Osteocyte (in vitro differentiated cells): ENCODE data around the gene NHLH1. TPM values are rescaled to one million over a fixed set of nuclear protein-coding genes. Genes with fewer than 3 reads are reported as not detected.

Source experiments
- DNase-seq: peaks from one replicate; pipeline ENCODE4 v3.0.0; 2021; ENCODE audit warnings: mixed read lengths; ENCODE audit not compliant: unreplicated experiment; ENCODE audit errors: extremely low spot score
- H3K27ac Mint-ChIP-seq: one replicate; pipeline ENCODE4 v1.8.0; 2021; ENCODE audit warnings: mild to moderate bottlenecking, mixed read lengths; ENCODE audit not compliant: unreplicated experiment
- H3K27me3 Mint-ChIP-seq: one replicate; pipeline ENCODE4 v1.8.0; 2021; ENCODE audit warnings: mixed read lengths; ENCODE audit not compliant: unreplicated experiment
- H3K36me3 Mint-ChIP-seq: one replicate; pipeline ENCODE4 v1.8.0; 2021; ENCODE audit warnings: mixed read lengths; ENCODE audit not compliant: unreplicated experiment
- H3K4me1 Mint-ChIP-seq: one replicate; pipeline ENCODE4 v1.8.0; 2021; ENCODE audit warnings: mixed read lengths; ENCODE audit not compliant: unreplicated experiment
- H3K4me3 Mint-ChIP-seq: one replicate; pipeline ENCODE4 v1.8.0; 2021; ENCODE audit warnings: mild to moderate bottlenecking, moderate library complexity, mixed read lengths; ENCODE audit not compliant: unreplicated experiment
- H3K9me3 Mint-ChIP-seq: one replicate; pipeline ENCODE4 v1.8.0; 2021; ENCODE audit warnings: mixed read lengths; ENCODE audit not compliant: unreplicated experiment
- long read RNA-seq: library from polyadenylated mRNA; unstranded; transcript quantifications from one replicate; pipeline ENCODE4 v2.0.0, GENCODE V29; 2021
- total RNA-seq: library from RNA; stranded (reverse); gene quantifications from 2 replicates; pipeline ENCODE4 v1.2.1, GENCODE V29; 2021
- TF ChIP-seq, protein P1 (sequence below): fragments of 200-600 bp; sonication (generic); IDR thresholded peaks from 2 replicates; pipeline ENCODE4 v1.5.0; 2021; ENCODE audit warnings: antibody characterized with exemption, mild to moderate bottlenecking, moderate library complexity

Gene NHLH1
- 0.16 and 0.31 TPM in 2 replicates for total RNA-seq
- long read RNA-seq = 0 reads

DNA sequence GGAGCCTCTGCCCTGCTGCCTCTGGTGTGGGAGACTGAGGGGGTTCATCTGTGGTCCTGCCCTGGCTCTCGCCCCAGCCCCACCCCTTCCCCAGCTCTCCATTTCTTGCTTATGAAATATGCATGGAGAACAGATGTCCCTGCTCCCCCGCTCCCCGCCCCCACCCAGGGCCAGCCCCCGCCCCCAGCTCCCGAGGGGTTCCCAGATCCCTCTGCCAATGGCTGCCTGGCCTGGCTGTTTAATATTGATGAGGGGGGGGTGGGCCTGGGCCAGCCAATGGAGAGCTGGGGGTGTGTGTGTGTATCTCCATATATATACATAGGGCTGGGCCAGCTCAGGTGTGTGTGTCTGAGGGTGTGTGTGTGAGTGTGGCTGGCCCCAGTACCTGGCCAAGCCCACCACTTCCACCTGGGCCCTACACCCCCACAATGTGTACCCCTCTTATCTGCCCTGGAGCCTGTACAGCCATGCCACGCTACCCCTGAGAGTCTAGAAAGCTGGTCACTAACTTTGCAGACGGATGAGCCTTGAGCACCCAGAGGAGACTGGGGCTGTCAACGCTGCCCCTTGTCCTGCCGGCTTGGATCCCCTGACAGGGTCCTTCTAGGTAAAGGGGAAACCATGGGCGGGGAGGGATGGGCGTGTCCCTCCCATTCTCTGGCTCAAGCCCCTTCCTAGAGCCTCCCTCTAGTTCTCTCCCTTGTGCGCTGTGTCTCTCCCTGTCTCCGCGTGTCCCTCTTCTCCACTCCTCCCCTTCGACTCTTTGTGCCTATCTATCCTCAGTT lies at the start of gene NHLH1:
TSS of gene NHLH1 (plus strand) at position 341 of the 785 bp plus-strand sequence. CDS start 3,661 bp downstream, outside the sequence.
- DNase-seq = peak; percentile 73
- H3K4me3 Mint-ChIP-seq = no peak within 1 kb of the TSS
- no peaks in the 10 kb centered on the region for H3K36me3 Mint-ChIP-seq
- TF ChIP-seq, protein P1, sequence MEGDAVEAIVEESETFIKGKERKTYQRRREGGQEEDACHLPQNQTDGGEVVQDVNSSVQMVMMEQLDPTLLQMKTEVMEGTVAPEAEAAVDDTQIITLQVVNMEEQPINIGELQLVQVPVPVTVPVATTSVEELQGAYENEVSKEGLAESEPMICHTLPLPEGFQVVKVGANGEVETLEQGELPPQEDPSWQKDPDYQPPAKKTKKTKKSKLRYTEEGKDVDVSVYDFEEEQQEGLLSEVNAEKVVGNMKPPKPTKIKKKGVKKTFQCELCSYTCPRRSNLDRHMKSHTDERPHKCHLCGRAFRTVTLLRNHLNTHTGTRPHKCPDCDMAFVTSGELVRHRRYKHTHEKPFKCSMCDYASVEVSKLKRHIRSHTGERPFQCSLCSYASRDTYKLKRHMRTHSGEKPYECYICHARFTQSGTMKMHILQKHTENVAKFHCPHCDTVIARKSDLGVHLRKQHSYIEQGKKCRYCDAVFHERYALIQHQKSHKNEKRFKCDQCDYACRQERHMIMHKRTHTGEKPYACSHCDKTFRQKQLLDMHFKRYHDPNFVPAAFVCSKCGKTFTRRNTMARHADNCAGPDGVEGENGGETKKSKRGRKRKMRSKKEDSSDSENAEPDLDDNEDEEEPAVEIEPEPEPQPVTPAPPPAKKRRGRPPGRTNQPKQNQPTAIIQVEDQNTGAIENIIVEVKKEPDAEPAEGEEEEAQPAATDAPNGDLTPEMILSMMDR = no peak
- H3K27me3 Mint-ChIP-seq = peaks cover 13% of the 10 kb centered on the region
- no peaks in the 10 kb centered on the region for H3K9me3 Mint-ChIP-seq
- H3K4me1 Mint-ChIP-seq = peaks cover 9% of the 10 kb centered on the region
- no peak within 1 kb of the TSS for H3K27ac Mint-ChIP-seq

DNA sequence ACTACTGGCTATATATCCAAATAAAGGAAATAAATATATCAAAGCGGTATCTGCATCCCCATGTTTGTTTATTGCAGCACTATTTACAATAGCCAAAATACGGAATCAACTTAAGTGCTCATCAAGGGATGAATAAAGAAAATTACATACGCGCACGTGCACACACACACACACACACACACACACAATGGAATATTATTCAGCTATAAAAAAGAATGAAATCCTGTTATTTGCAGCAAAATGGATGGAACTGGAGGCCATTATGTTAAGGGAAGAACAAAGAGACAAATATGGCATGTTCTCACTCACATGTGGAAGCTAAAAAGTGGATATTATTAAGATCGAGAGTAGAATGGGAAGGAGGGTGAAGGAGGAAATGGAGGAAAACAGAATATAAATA lies 44.0 kb upstream of the NHLH1 start:
- Mint-ChIP-seq H3K4me3 (no peak overlapping the region), H3K9me3 (no peaks in the 10 kb centered on the region), H3K27ac (no peak overlapping the region), H3K27me3 (no peaks in the 10 kb centered on the region), H3K4me1 (peaks cover 6% of the 10 kb centered on the region), H3K36me3 (peaks cover 54% of the 10 kb centered on the region)
- DNase-seq = no peak
- TF ChIP-seq, protein P1 = no peak

DNA sequence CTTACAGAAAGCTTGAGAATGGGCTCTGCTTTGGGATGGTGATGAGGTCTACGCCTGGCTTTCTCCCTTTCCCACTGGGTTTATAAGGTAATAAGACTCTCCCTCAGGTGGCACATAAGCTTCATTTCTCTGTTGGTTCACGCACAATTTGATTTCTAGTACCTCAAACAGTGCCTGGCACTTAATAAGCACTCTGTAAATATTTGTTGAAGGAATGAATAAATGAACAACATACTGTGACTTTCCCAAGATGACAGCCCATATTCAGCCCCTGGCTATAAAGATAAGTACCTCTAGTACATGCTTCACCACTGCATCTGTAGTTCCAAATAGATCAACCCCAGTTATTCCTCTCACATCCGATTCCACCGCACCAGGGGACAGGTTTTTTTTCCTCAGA lies 41.6 kb upstream of the NHLH1 start:
- H3K4me1 Mint-ChIP-seq = no peaks in the 10 kb centered on the region
- no peak overlapping the region for H3K27ac Mint-ChIP-seq
- no peaks in the 10 kb centered on the region for H3K9me3 Mint-ChIP-seq
- TF ChIP-seq, protein P1 = no peak
- H3K4me3 Mint-ChIP-seq = no peak overlapping the region
- H3K36me3 Mint-ChIP-seq = peaks cover 52% of the 10 kb centered on the region
- H3K27me3 Mint-ChIP-seq = no peaks in the 10 kb centered on the region
- no peak for DNase-seq

DNA sequence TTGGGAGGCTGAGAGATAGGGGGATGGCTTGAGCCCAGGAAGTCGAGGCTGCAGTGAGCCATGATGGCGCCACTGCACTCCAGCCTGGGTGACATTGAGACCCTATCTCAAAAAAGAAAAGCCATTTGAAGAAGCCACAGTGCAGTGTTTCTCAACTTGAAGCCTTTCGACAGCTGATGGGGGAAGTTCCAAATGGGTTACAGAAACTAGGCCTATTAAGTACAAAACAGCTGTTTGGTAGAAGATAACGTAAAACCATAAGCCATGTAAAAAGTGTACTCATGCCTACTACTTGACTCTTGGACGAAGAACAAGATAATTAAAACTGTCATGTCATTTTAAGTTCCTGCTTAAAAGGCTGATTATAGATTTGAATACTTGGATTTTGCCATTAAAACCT lies 40.5 kb upstream of the NHLH1 start:
- no peaks in the 10 kb centered on the region for H3K4me1 Mint-ChIP-seq
- no peaks in the 10 kb centered on the region for H3K27me3 Mint-ChIP-seq
- no peak overlapping the region for H3K27ac Mint-ChIP-seq
- H3K4me3 Mint-ChIP-seq = no peak overlapping the region
- no peak for DNase-seq
- peaks cover 55% of the 10 kb centered on the region for H3K36me3 Mint-ChIP-seq
- no peaks in the 10 kb centered on the region for H3K9me3 Mint-ChIP-seq
- TF ChIP-seq, protein P1 = no peak

DNA sequence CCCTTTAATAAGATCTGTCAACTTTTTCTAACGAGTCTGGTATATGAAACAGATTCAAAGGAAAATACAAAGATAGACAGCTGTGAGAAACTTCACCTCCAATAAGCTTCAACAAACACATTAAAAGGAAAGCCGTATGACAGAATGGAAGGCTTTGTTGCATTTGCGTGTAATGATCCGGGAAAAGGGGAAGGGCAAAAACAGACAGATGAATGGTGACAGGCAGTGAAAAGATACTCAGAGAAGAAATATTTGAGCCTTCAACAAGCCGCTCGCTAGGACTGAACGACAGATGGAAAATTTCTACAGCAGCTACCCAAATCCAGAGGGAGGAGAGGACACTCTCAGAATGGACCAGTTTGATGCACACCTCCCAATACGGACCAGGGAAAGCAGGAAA lies 38.7 kb upstream of the NHLH1 start:
- no peak overlapping the region for H3K4me3 Mint-ChIP-seq
- peaks cover 54% of the 10 kb centered on the region for H3K36me3 Mint-ChIP-seq
- TF ChIP-seq, protein P1 = no peak
- no peak for DNase-seq
- H3K9me3 Mint-ChIP-seq = no peaks in the 10 kb centered on the region
- H3K27me3 Mint-ChIP-seq = no peaks in the 10 kb centered on the region
- no peaks in the 10 kb centered on the region for H3K4me1 Mint-ChIP-seq
- H3K27ac Mint-ChIP-seq = no peak overlapping the region
